Mucosa of descending colon (tissue), 3 donors: ENCODE data around the gene FARP1. TPM values are rescaled to one million over a fixed set of nuclear protein-coding genes. Genes with fewer than 3 reads are reported as not detected.

Source experiments
- ATAC-seq: fragments of 200-7000 bp; cut with Tn5 transposase; one replicate; pipeline ENCODE4 v1.9.1; 2020; ENCODE audit warnings: mild to moderate bottlenecking, moderate library complexity
- DNase-seq, 3 donors: peaks; one replicate each; pipeline ENCODE4 v3.0.0-alpha.2; 2020
- H3K36me3 ChIP-seq: fragments of 200-600 bp; one replicate; pipeline ENCODE4 v1.8.0; 2021; ENCODE audit warnings: low read depth, mild to moderate bottlenecking
- H3K4me1 ChIP-seq: fragments of 200-600 bp; one replicate; pipeline ENCODE4 v1.8.0; 2021; ENCODE audit warnings: low read depth, mild to moderate bottlenecking
- H3K4me3 ChIP-seq: fragments of 200-600 bp; one replicate; pipeline ENCODE4 v1.8.0; 2021; ENCODE audit warnings: mild to moderate bottlenecking
- H3K9me3 ChIP-seq: fragments of 200-600 bp; one replicate; pipeline ENCODE4 v1.8.0; 2021; ENCODE audit warnings: mild to moderate bottlenecking
- CTCF ChIP-seq: fragments of 200-600 bp; IDR thresholded peaks from one replicate; pipeline ENCODE4 v1.8.0; 2022; ENCODE audit warnings: antibody characterized with exemption, mild to moderate bottlenecking
- intact Hi-C, 2 donors: fragments of 100-400 bp; cut with DNase I in 1 of 2; cut with micrococcal nuclease in 1 of 2; formaldehyde crosslinking; loops; one replicate each; pipeline versions ENCODE4 v1.11.0 to v1.11.1; 2022; cut with DNase I, micrococcal nuclease
- total RNA-seq, 3 donors: library from RNA; stranded (reverse); fragmentation: NEBNext Ultra II Directional in 2 of 3; extraction: Animal tissue kit (Norgen Biotek cat#: 25700) in 2 of 3; gene quantifications; one replicate each; pipeline versions ENCODE4 v1.2.1 to v1.2.4, GENCODE V29; 2021 to 2023
- donor health status: DM: no; HTN: no; CAD: no; lungs with moderate emphysema.
- donor health status: DM: no; HTN: no; CAD: no.
- donor health status: DM: no; HTN: yes; CAD: no.

The FARP1 gene
- total RNA-seq, 3 donors from 2014 or later = 44.4 to 111 (median 53.6) TPM

DNA sequence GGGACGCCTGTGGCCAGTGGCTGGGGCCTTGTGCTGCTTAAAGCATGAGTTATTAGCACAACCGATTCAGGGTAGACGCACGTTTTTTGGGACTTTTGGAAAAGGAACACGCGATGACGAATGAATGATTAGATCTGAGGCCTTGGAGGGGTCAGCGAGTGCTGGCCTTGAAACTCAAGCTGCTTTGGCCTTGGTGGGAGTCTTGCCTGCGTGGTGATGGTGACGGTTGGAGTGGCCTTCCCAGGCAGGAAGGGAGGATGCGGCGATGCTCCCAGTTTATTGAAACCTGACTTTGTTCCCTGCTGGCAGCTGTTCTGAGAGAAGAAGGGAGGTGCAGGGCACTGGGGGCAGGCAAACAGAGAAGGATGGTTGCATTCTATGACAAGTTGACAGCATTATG is 97.2 kb downstream of the FARP1 start:
- ATAC-seq (no peak), DNase-seq (no peak)
- Histone ChIP-seq H3K9me3 (no peaks in the 10 kb centered on the region), H3K36me3 (no peaks in the 10 kb centered on the region), H3K4me1 (no peaks in the 10 kb centered on the region), H3K4me3 (no peak overlapping the region)
- intact Hi-C loops = no loop called here
- no peak for TF ChIP-seq CTCF

DNA sequence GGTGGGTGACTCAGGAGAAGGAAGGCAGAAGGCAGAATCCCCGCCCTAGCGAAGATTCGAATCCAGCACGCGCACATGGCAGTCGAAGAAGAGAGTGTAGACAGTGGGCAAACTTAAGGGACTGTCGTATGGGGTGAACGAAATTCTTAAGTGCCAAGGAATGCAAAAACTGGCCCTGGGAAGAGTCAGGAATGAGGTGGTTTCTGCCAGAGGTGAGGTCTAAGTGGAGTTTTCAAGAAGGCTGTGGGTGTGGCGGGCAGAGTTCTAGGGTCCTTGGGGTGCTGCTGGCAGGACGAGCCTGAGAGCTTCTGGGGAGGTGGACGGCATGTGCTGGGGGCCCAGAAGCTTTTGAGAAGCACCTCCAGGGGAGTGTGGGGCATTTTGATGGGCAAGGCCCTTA is 98.1 kb downstream of the FARP1 start:
- no peak for ATAC-seq
- intact Hi-C loops = no loop called here
- H3K36me3 ChIP-seq = no peaks in the 10 kb centered on the region

DNA sequence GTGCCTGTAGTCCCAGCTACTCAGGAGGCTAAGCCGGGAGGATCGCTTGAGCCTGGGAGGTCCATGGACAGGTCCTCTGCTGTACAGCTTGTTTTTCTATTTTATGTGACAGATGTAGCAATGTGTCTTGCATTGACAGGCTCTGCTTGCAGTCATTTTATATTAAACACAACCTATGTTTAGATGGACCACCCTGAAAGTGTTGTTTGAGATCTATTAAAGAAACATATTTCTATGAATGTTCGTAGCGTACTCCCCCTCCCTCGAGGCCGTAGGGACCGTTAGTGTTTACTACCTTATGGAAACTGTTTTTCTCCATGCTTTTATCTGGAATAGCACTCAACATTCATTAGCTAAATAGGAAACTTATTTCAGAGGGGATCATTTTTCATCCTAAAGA is 99.1 kb downstream of the FARP1 start:
- no peak for TF ChIP-seq CTCF
- H3K36me3 ChIP-seq = no peaks in the 10 kb centered on the region
- no peaks in the 10 kb centered on the region for H3K9me3 ChIP-seq
- H3K4me3 ChIP-seq = no peak overlapping the region
- no peak for DNase-seq
- no peaks in the 10 kb centered on the region for H3K4me1 ChIP-seq
- intact Hi-C loops = no loop called here
- no peak for ATAC-seq

More for the DNA sequence above, 98.1 kb downstream of the FARP1 start:
- Histone ChIP-seq H3K9me3 (no peaks in the 10 kb centered on the region), H3K4me3 (no peak overlapping the region), H3K4me1 (no peaks in the 10 kb centered on the region)
- DNase-seq = no peak
- no peak for TF ChIP-seq CTCF

DNA sequence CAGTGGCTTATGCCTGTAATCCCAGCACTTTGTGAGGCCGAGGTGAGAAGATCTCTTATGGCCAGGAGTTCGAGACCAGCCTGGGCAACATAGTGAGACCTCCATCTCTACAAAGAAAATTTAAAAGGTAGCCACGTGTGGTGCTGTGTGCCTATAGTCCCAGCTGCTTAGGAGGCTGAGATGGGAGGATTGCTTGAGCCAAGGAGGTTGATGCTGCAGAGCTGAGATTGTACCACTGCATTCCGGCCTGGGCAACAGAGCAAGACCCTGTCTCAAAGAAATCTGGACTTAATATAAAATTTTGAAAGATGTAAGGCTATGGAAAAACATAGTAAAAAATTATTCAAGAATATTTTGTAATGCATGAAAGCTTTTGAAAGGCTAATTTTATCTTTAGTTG is 99.5 kb downstream of the FARP1 start:
- H3K4me3 ChIP-seq = no peak overlapping the region
- intact Hi-C loops = no loop called here
- no peak for TF ChIP-seq CTCF
- no peak for DNase-seq
- H3K4me1 ChIP-seq = no peaks in the 10 kb centered on the region
- no peaks in the 10 kb centered on the region for H3K9me3 ChIP-seq
- H3K36me3 ChIP-seq = no peaks in the 10 kb centered on the region
- no peak for ATAC-seq

GRCh38 chr13:98243929-98244272 is 101.0 kb downstream of the FARP1 start:
- intact Hi-C loops = no loop called here
- ATAC-seq = no peak
- no peaks in the 10 kb centered on the region for H3K36me3 ChIP-seq
- no peak for TF ChIP-seq CTCF
- H3K9me3 ChIP-seq = no peaks in the 10 kb centered on the region
- H3K4me3 ChIP-seq = no peak overlapping the region
- no peak for DNase-seq
- H3K4me1 ChIP-seq = no peaks in the 10 kb centered on the region

DNA sequence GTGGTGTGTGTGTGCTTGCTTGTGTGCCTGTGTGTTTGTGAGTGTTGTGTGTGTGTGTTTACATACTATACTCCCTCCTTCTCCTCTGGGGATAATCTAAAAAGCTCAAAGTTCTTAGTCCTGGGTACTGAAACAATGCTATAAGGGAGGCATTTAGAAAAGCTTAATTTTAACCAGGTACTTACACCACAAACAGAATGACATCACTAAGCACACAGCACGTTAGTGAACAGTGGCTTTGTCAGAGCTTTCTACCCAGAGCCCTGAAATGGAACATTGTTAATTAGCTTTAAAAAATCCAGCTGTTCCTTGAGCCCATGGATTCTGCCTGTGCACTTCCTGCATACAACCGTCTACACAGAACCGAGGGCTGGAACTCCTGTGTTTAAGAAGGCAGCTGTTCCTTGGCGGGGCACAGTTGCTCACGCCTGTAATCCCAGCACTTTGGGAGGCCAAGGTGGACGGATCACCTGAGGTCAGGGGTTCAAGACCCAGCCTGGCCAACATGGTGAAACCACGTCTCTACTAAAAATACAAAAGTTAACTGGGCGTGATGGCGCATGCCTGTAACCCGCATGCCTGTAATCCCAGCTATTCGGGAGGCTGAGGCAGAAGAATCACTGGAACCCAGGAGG is 103.8 kb downstream of the FARP1 start:
- Histone ChIP-seq H3K36me3 (no peaks in the 10 kb centered on the region), H3K4me1 (no peaks in the 10 kb centered on the region), H3K4me3 (no peak overlapping the region), H3K9me3 (no peaks in the 10 kb centered on the region)
- no peak for TF ChIP-seq CTCF
- no peak for DNase-seq
- intact Hi-C loops = no loop called here
- ATAC-seq = peak; percentile 58
